Left ventricle myocardium superior (tissue), 1 donor: ENCODE measurements around the gene AKR1C1. TPM values are rescaled to one million over a fixed set of nuclear protein-coding genes. Genes with fewer than 3 reads are reported as not detected.
"Not testable (repeated sequence)": the region's sequence is repeated elsewhere in the genome, so short reads cannot be mapped to it uniquely, and the experiment has no call there.

Source experiments
- ATAC-seq: fragments of 200-7000 bp; cut with Tn5 transposase; one replicate; pipeline ENCODE4 v1.9.1; 2020; ENCODE audit warnings: mild to moderate bottlenecking, moderate library complexity
- DNase-seq: peaks from one replicate; pipeline ENCODE4 v3.0.0-alpha.2; 2020
- intact Hi-C: fragments of 100-400 bp; cut with micrococcal nuclease; formaldehyde crosslinking; loops from one replicate; pipeline ENCODE4 v1.11.0; 2022
- total RNA-seq: library from RNA; stranded (reverse); fragmentation: NEBNext Ultra II Directional; extraction: Animal tissue kit (Norgen Biotek cat#: 25700); gene quantifications from one replicate; pipeline ENCODE4 v1.2.1, GENCODE V29; 2021
- donor health status: DM: no; HTN: yes; CAD: no; lungs with severe emphysema.

The AKR1C1 gene
- total RNA-seq, 1 donor from 2014 or later, result 20.2 TPM

DNA sequence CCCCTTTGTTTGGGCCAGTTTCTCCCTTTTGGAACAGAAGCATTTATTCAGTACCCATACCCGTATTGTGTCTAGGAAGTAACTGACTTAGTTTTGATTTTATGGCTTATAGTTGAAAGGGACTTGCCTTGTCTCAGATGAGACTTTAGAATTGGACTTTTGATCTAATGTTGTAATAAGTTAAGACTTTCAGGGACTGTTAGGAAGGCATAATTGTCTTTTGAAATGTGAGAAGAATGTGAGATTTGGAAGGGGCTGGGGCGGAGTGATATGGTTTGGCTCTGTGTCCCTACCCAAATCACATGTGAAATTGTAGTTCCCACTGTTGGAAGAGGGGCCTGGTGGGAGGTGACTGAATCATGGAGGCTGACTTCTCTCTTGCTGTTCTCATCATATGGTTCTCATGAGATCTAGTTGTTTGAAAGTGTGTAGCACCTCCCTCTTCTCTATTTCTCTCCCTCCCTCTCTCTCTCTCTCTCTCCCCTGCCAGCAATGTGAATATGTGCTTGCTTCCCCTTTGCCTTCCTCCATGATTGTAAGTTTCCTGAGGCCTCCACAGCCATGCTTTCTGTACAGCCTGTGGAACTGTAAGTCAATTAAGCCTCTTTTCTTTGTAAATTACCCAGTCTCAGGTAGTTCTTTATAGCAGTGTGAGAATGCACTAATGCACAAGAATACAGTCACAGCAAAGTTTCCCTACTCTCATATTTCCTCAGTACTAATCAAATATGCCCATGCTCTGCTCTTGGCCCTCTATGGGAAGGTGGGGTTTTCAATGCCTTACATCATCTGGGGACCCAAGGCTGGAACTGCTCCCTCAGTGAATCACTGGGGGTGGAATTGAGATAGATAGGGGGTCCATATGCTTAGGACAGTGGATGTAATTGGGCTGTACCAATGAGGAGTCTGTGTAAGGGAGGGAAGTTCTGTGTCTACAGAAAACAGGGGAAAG lies 17.2 kb upstream of the AKR1C1 start:
- DNase-seq, result no peak
- ATAC-seq, result no peak
- intact Hi-C loops, result no loop called here

DNA sequence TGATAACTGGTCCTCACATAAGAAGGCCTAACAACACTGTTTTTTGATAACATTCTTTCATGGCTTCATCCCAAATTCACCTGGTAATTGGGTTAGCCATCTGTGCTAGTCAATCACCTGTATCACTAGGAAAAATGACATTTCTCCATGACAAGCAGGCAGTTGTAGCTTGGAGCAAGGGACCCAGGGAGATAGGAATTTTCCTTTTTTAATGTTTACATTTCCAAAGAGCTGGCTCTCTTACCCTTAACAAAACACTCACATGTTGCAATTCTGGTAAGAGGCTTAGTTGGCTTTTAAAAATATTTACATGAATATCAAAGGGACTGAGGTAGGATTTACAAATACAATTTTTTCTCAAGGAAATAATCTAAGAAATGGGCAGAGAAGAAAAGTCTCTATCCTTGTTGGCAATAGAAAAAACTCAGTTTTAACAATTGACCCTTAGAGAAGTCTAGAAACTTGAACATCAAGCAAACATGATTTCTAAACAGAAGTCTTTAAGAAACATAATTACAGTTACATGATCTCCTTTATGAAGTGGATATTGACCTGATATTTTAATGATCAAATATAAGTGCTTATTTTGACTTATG lies 16.1 kb upstream of the AKR1C1 start:
- DNase-seq, result no peak
- peak; percentile 37 for ATAC-seq
- intact Hi-C loops, result no loop called here

DNA sequence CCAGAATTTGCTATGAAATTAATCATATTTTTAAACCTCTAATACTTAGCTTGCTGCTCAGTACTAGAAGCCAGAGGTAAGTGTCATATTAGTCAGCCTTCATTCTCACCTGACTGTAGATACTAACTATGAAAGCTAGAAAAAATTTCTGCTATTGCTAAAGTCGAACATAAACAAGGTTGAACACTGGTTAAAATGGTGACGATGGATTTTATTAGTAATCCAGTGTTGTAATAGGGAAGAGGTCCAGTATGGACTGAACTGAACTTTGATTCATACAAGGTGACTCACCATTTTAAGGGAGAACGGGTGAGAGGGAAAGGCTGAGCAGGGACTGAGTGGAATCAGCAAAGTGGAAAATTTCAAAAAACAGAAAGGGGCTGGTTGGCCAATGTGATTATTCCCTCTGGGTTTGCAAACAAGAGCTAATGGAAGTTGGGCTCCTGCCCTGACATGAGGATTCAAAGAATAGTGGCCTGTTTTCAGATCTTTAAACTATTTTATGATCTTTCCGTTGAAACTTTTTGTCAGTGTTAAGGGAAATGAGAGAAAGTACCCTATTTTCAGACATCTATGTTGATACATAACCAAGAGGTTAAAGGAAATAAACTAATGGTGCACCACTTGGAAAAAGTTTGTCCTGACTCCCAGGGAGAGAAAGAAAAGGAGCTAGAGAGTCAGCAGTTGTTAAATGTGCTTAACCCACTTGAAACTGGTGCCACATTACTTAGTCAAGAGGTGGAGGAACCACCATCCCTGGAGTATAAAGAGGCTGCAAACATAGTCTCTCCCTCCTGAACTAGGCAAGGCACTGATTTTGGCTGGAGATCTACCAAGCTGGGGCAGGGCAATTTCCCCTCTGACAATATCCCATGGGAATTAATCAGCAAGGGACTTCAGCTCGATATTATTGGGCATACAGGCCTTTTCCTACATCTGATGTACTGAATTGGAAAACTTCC lies 15.3 kb upstream of the AKR1C1 start:
- peak; percentile 92 for ATAC-seq
- intact Hi-C loops, result no loop called here
- DNase-seq, result no peak

DNA sequence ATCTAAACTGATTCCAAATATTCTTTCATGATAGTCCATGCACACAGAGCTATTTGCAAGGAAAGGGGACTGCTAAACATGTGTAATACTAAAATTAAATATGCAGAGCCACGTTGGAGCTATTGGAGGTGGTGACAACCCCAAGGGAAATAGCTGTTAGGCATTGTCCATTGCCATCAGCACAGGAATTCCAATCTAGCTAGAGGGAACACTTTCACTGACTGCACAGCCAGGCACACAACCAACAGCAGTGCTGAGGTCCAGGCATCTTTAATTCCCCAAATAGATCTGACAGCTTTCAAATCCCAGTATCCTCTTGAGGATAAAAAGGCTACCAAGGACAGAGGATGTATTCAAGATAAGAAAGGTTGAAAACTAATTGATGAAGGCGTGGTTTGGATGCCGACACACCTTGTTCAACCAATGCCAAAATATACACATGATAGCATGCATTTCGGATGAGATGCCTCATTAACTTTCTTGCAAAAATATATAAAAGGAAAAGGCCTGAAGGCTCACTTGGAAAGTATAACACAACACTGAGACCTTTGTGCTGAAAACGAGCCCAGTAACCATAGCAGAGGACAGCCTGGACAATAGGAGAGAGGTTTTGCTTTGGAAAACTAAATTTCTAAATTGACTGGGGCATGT lies 11.6 kb upstream of the AKR1C1 start:
- ATAC-seq, DNase-seq, intact Hi-C loops: not testable (repeated sequence)

DNA sequence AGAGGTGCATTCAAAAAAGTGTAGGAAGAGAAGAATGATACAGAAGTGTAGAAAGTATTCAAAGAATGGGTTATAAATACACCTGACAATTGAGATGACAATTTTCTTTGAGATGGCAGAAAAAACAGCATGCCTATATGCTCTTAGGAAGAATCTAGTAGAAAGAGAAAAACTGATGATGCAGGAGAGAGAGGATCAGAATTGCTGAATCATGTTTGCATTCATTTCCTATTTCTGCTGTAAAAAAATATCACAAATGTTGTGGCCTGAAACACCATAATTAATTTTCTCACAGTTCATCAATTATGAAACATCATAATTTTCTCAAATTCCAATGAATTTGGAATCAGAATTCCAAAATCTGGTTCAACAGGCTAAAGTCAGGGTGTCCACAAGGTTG lies 9.8 kb upstream of the AKR1C1 start:
- ATAC-seq, result no peak
- intact Hi-C loops, result no loop called here
- no peak for DNase-seq

DNA sequence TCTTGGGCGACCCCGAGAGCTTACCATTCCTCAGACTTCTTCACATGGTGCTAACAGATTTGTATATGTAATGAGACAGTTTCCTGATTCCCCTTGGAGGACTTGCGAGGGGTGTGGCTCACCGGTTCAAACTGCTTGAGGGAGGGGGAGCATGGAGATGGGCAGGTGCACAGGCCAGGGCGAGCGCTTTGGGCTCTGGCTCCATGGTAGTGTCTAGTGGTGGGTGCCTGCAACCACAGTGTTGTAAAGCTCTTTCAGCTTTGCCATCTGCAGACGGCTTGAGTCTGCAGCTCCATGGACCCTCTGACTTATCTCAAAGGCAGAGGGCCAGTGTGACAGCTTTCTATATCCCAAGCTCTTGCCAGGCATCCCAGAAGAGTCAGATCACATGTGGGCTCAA lies 7.1 kb upstream of the AKR1C1 start:
- intact Hi-C loops, ATAC-seq, DNase-seq: not testable (repeated sequence)

DNA sequence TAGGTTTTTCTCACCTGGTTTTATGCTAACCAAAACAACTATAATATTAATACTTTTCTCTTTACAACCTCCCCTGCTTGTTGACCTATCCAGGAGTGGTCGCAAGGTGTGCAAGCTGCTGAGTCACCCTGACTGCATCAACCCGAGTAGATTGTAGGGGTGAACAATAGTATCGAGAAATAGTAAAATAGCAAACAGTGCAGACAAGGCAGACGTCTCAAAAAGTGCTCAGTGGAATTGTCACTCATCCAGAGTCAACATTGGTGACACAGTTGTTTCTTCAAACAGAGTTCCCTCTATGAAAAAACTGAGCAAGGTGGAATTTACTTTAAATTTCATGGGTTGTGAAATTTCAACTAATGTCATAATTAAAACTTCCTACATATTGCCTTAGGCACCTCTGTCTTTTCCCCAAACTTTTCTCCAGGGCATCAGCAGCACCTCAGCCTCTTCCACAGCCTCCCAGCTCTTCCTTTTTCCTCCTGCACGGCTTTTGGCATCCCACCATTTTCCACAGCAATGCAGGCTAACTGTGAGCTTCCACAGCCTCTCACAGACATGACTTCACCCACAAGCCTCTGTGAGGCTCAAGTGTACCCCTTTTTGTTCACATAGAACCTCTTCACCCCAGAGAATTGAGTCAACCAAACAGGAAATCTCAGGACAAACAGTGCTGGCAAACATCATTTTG lies 6.1 kb upstream of the AKR1C1 start:
- ATAC-seq, intact Hi-C loops, DNase-seq: not testable (repeated sequence)

DNA sequence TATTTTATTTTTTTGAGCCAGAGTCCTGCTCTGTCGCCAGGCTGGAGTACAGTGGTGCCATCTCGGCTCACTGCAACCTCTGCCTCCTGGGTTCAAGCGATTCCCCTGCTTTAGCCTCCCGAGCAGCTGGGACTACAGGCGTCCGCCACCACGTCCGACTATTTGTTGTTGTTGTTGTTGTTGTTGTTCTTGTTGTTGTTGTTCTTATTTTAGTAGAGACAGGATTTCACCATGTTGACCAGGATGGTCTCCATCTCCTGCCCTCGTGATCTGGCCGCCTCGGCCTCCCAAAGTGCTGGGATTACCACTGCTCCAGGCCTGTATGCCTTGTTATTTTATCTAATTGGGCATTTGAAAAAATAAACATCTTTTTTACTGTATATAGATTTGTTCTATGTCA lies 1.7 kb upstream of the AKR1C1 start:
- DNase-seq, intact Hi-C loops, ATAC-seq: not testable (repeated sequence)

DNA sequence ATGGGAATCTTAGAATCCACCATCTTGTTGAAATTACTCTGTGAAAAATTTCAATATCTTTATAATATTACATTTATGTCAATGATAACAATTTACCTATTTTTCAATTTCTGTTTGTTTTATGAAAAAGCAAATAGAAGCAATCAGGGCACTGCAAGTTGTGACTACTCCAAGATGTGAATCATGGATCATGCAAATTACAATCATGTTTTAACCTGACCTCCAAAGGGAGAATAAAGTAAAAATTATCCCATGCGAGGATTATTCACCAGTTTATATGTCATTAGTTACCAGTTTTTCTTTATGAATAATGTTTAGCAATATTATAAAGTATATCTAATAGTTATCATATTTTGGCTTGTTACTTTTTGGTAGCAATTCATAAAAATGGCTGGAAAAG lies 907 bp upstream of the AKR1C1 start:
- ATAC-seq, DNase-seq, intact Hi-C loops: not testable (repeated sequence)

DNA sequence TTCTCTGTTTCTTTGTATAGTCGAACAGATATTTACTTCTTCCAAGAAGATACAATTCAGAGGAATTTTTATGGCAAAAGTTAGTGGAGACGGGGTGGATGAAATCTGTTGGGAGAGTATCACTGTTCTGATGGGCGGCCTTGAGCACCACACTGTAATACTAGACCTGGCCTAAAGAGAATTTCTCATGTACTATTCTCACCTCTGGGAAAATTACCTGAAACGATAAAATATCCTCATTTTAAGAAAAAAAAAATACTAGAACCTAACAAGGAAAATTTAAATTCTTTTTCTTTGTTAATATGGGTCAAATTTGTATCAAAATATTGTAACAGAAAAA lies 570 bp downstream of the AKR1C1 start:
- ATAC-seq, result peak; percentile 66
- DNase-seq, intact Hi-C loops: not testable (repeated sequence)

DNA sequence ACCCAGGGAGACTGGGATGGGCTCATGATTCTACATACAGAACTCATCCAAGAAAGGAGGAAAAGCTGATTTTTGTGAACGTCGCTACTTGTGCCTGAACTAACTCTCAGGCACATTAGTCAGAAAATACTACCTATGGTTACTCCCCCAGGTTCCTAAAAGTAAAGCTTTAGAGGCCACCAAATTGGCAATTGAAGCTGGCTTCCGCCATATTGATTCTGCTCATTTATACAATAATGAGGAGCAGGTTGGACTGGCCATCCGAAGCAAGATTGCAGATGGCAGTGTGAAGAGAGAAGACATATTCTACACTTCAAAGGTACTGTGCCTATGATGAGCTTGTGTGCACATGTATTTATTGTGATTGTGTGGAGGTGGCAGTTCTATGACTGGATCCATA lies 2.5 kb downstream of the AKR1C1 start:
- ATAC-seq, DNase-seq, intact Hi-C loops: not testable (repeated sequence)

DNA sequence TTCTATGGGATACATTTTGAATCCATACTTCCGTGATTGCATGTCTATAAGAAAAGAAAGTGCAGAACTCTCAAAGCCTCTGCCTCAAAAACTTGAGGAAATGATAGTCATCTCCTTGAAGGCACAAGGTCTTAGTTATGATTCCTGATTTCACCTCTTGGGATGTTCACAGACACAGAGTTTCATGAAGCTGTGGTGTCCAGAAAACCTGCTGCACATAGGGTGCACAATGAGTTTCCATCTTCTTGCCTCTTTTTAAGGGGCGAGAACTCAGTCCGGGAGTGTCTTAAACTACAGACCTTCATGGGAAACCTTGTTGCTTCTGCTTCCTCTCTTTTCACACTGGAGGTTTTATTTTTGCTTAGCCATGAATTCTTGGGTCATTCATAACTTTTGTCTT lies 4.0 kb downstream of the AKR1C1 start:
- intact Hi-C loops, DNase-seq, ATAC-seq: not testable (repeated sequence)

DNA sequence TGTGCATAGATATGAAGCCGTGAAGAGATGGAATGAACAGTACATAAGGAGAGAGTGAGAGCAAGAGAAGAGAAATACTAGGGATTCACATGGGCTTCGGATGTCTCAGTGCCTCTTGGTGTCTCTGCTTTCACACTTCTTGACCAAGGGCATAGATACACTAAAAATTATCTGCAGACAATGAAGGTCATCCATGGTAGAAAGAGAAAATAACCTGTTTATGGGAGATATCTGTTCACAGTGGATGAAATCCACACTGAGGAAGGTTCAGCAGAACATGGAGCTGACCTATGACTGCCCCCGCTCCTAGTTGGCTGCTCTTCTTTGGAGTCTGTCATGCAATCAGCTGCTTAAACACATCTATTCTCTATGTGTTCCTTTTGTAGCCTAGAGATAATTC lies 6.1 kb downstream of the AKR1C1 start:
- DNase-seq, ATAC-seq, intact Hi-C loops: not testable (repeated sequence)

DNA sequence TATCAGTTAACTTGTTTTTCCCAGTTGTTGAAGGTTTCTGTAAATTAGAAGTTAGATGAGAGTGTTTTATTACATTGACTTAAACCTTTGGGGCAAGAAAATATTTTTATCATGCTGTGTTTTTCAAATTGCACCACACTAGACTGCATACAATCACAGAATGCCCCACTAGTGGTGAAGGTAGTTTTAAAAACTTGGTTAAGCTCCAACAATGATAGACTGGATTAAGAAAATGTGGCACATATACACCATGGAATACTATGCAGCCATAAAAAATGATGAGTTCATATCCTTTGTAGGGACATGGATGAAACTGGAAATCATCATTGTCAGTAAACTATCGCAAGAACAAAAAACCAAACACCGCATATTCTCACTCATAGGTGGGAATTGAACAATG lies 7.1 kb downstream of the AKR1C1 start:
- intact Hi-C loops, ATAC-seq, DNase-seq: not testable (repeated sequence)

DNA sequence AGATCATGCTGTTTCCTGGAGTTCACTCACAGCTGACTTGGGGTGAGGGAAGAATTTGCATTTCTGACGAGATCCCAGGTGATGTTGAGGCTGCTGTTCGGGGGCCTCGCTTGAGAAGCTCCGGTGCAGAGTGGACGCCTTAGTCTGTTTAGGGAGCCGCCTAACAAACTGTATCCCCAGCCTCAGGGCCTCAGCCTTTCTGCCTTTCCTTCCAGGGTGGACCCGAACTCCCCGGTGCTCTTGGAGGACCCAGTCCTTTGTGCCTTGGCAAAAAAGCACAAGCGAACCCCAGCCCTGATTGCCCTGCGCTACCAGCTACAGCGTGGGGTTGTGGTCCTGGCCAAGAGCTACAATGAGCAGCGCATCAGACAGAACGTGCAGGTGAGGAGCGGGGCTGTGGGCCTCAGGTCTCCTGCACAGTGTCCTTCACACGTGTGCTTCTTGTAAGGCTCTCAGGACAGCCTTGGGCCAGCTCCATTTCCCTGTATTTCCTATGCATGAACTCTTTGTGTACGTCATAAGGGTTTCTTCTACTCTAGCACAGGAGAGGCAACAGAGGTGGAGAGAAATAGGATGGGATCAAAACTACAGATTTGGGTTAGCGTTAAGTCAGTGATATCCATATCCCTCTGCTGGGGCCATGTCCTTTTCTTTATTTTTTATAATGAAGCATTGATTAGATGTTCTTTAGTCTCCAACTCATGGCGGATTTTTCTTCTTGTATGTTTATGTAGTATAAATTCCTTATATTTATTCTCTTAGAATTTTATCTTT lies 9.3 kb downstream of the AKR1C1 start:
- DNase-seq, ATAC-seq, intact Hi-C loops: not testable (repeated sequence)

DNA sequence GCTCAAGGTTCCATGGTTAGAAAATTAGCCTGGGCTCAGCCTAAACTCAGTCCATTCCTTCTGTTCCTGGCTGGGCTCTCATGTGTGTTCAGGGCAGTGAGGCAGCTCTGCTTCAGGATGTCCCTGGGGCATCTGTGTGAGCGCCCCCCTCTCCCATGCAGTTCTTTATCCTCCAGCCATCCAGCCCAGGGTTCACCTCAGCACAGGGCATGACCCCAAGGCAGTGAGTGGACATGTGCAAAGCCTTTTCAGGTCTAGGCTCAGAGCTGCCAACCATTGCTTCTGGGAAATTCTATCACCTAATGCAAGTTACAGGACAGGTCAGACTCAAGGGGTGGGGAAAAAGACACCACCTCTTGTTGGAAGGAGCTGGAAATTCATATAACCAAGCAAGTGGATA lies 10.1 kb downstream of the AKR1C1 start:
- ATAC-seq, intact Hi-C loops, DNase-seq: not testable (repeated sequence)

DNA sequence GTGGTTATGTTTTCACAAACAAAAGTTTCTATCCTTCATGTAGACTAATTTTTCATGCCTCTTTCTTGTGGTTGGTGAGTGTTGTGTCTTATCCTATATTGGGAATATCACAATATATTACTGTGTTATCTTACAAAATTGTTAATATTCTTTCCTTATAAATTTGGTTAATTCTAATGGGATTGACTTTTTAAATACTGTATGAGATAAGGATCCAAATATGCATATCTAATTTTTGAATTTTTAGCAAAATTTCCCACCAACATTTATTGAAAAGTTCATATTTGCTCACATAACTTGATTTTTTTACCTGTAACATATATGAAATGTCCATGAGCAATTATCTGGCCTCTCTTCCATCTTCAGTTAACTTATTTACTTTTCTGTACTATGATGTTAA lies 11.2 kb downstream of the AKR1C1 start:
- ATAC-seq, DNase-seq, intact Hi-C loops: not testable (repeated sequence)
